HEK293 (cell line): Measurements from ENCODE around the gene MCHR1.

Source experiments
- ATF2 ChIP-seq: fragments of 450-650 bp; formaldehyde crosslinking; IDR thresholded peaks from 2 replicates; pipeline ENCODE4 v1.5.1; 2016; ENCODE audit warnings: missing biosample characterization, missing genetic modification characterization, low read depth
- BCL11B ChIP-seq: fragments of 450-650 bp; formaldehyde crosslinking; IDR thresholded peaks from 2 replicates; pipeline ENCODE4 v1.5.1; 2016; ENCODE audit warnings: low read depth, missing biosample characterization, missing genetic modification characterization
- GLIS1 ChIP-seq: fragments of 450-650 bp; formaldehyde crosslinking; IDR thresholded peaks from 2 replicates; pipeline ENCODE4 v1.5.1; 2016; ENCODE audit warnings: missing biosample characterization, missing genetic modification characterization
- GLIS2 ChIP-seq: fragments of 450-650 bp; formaldehyde crosslinking; IDR thresholded peaks from 2 replicates; pipeline ENCODE4 v1.5.1; 2016; ENCODE audit warnings: missing biosample characterization, missing genetic modification characterization
- KLF1 ChIP-seq: fragments of 450-650 bp; formaldehyde crosslinking; IDR thresholded peaks from 2 replicates; pipeline ENCODE4 v1.5.1; 2016; ENCODE audit warnings: missing biosample characterization, missing genetic modification characterization
- KLF16 ChIP-seq: fragments of 450-650 bp; formaldehyde crosslinking; IDR thresholded peaks from 2 replicates; pipeline ENCODE4 v1.5.1; 2017; ENCODE audit warnings: missing biosample characterization, missing genetic modification characterization
- OSR2 ChIP-seq: fragments of 450-650 bp; formaldehyde crosslinking; IDR thresholded peaks from 2 replicates; pipeline ENCODE4 v1.5.1; 2016; ENCODE audit warnings: missing biosample characterization, missing genetic modification characterization
- SALL2 ChIP-seq: fragments of 450-650 bp; formaldehyde crosslinking; IDR thresholded peaks from 2 replicates; pipeline ENCODE4 v1.5.0; 2017; ENCODE audit warnings: missing biosample characterization, mild to moderate bottlenecking, missing genetic modification characterization, borderline replicate concordance
- SETDB1 ChIP-seq: IDR thresholded peaks from one replicate; pipeline ENCODE4 v1.6.1; 2017; ENCODE audit warnings: mild to moderate bottlenecking, low read length, moderate library complexity, mixed read lengths; ENCODE audit not compliant: insufficient read length
- SP2 ChIP-seq: fragments of 450-650 bp; formaldehyde crosslinking; IDR thresholded peaks from 2 replicates; pipeline ENCODE4 v1.5.1; 2016; ENCODE audit warnings: missing biosample characterization, missing genetic modification characterization
- SP7 ChIP-seq: fragments of 450-650 bp; formaldehyde crosslinking; IDR thresholded peaks from 2 replicates; pipeline ENCODE4 v1.5.1; 2016; ENCODE audit warnings: missing biosample characterization, missing genetic modification characterization
- TCF7L2 ChIP-seq: IDR thresholded peaks from 2 replicates; pipeline ENCODE4 v1.6.1; 2011; ENCODE audit warnings: low read depth, mild to moderate bottlenecking, inconsistent platforms, low read length, moderate library complexity, borderline replicate concordance
- TRIM28 ChIP-seq: IDR thresholded peaks from 2 replicates; pipeline ENCODE4 v1.6.1; 2011; ENCODE audit warnings: low read length, control low read depth, borderline replicate concordance
- WT1 ChIP-seq: fragments of 450-650 bp; formaldehyde crosslinking; IDR thresholded peaks from 2 replicates; pipeline ENCODE4 v1.5.1; 2016; ENCODE audit warnings: missing biosample characterization, missing genetic modification characterization
- ZBTB10 ChIP-seq: fragments of 450-650 bp; formaldehyde crosslinking; IDR thresholded peaks from 2 replicates; pipeline ENCODE4 v1.5.1; 2016; ENCODE audit warnings: missing biosample characterization, missing genetic modification characterization
- ZBTB7A ChIP-seq: fragments of 450-650 bp; formaldehyde crosslinking; IDR thresholded peaks from 2 replicates; pipeline ENCODE4 v1.5.1; 2016; ENCODE audit warnings: low read depth, missing biosample characterization, missing genetic modification characterization
- ZFP37 ChIP-seq: fragments of 450-650 bp; formaldehyde crosslinking; IDR thresholded peaks from 2 replicates; pipeline ENCODE4 v1.5.1; 2016; ENCODE audit warnings: missing biosample characterization, missing genetic modification characterization
- ZNF174 ChIP-seq: fragments of 450-650 bp; formaldehyde crosslinking; IDR thresholded peaks from 2 replicates; pipeline ENCODE4 v1.5.0; 2017; ENCODE audit warnings: missing biosample characterization, mild to moderate bottlenecking, missing genetic modification characterization
- ZNF19 ChIP-seq: fragments of 450-650 bp; formaldehyde crosslinking; IDR thresholded peaks from 2 replicates; pipeline ENCODE4; 2016; ENCODE audit warnings: missing biosample characterization, missing genetic modification characterization, low read depth
- ZNF335 ChIP-seq: fragments of 450-650 bp; formaldehyde crosslinking; conservative IDR thresholded peaks from 2 replicates; pipeline ENCODE4 v1.5.1; 2016; ENCODE audit warnings: missing biosample characterization, missing genetic modification characterization
- ZNF341 ChIP-seq: fragments of 450-650 bp; formaldehyde crosslinking; IDR thresholded peaks from 2 replicates; pipeline ENCODE4; 2016; ENCODE audit warnings: low read depth, missing biosample characterization, missing genetic modification characterization
- ZNF37A ChIP-seq: fragments of 450-650 bp; IDR thresholded peaks from 2 replicates; pipeline ENCODE4 v1.5.1; 2018; ENCODE audit warnings: missing biosample characterization, missing genetic modification characterization
- ZNF394 ChIP-seq: fragments of 450-650 bp; formaldehyde crosslinking; IDR thresholded peaks from 2 replicates; pipeline ENCODE4 v1.5.1; 2016; ENCODE audit warnings: missing biosample characterization, missing genetic modification characterization, mild to moderate bottlenecking, moderate library complexity, borderline replicate concordance
- ZNF518A ChIP-seq: fragments of 450-650 bp; formaldehyde crosslinking; conservative IDR thresholded peaks from 2 replicates; pipeline ENCODE4 v1.5.1; 2016; ENCODE audit warnings: low read depth, missing biosample characterization, missing genetic modification characterization
- ZNF548 ChIP-seq: fragments of 450-650 bp; formaldehyde crosslinking; IDR thresholded peaks from 2 replicates; pipeline ENCODE4 v1.5.1; 2016; ENCODE audit warnings: missing biosample characterization, missing genetic modification characterization
- ZNF585B ChIP-seq: fragments of 450-650 bp; formaldehyde crosslinking; IDR thresholded peaks from 2 replicates; pipeline ENCODE4 v1.5.1; 2016; ENCODE audit warnings: missing biosample characterization, missing genetic modification characterization
- ZNF664 ChIP-seq: fragments of 450-650 bp; formaldehyde crosslinking; IDR thresholded peaks from 2 replicates; pipeline ENCODE4 v1.5.1; 2016; ENCODE audit warnings: missing biosample characterization, missing genetic modification characterization
- ZNF843 ChIP-seq: fragments of 450-650 bp; formaldehyde crosslinking; IDR thresholded peaks from 2 replicates; pipeline ENCODE4 v1.5.1; 2016; ENCODE audit warnings: missing biosample characterization, missing genetic modification characterization
- ZSCAN23 ChIP-seq: fragments of 450-650 bp; formaldehyde crosslinking; IDR thresholded peaks from 2 replicates; pipeline ENCODE4 v1.5.1; 2016; ENCODE audit warnings: missing biosample characterization, missing genetic modification characterization

MCHR1 gene

GRCh38 chr22:40651563-40652501, 27.5 kb upstream of the MCHR1 start (continued):
- TF ChIP-seq ZNF518A (peak; percentile 32; the same call in 1 of the 2 replicates), ZFP37 (peak; percentile 84; the same call in 1 of the 2 replicates), SETDB1 (peak; percentile 59), ZNF19 (no peak), SP2 (tag by site-specific recombination) (peak; percentile 84), ZNF335 (tag by site-specific recombination) (peak; percentile 88), SP7 (tag by site-specific recombination) (peak; percentile 91), WT1 (tag by site-specific recombination) (peak; percentile 63), TRIM28 (peak; percentile 84; the same call in 1 of the 2 replicates), ZNF341 (tag by site-specific recombination) (peak; percentile 79), GLIS2 (peak; percentile 83), ZBTB10 (peak; percentile 85), ZNF394 (tag by site-specific recombination) (peak; percentile 82; the same call in 1 of the 2 replicates), TCF7L2 (no peak), ZBTB7A (tag by site-specific recombination) (peak; percentile 78), SALL2 (tag by site-specific recombination) (no peak), ZNF585B (tag by site-specific recombination) (no peak), KLF16 (tag by site-specific recombination) (peak; percentile 71), ZSCAN23 (tag by site-specific recombination) (0 out of 2 replicates have a peak, but pooled peaks have one; percentile 10), ZNF843 (peak; percentile 50; the same call in 1 of the 2 replicates), KLF1 (tag by site-specific recombination) (peak; percentile 22; the same call in 1 of the 2 replicates), ZNF548 (no peak), ZNF664 (tag by site-specific recombination) (no peak), OSR2 (tag by site-specific recombination) (0 out of 2 replicates have a peak, but pooled peaks have one; percentile 25), ATF2 (peak; percentile 19; the same call in 1 of the 2 replicates), BCL11B (tag by site-specific recombination) (peak; percentile 66; the same call in 1 of the 2 replicates), GLIS1 (peak; percentile 75), ZNF174 (tag by site-specific recombination) (no peak), ZNF37A (tag by site-specific recombination) (no peak)
